Upper lobe of left lung (tissue), 6 donors: Measurements from ENCODE around the gene KIAA1755. TPM values are rescaled to one million over a fixed set of nuclear protein-coding genes. Genes with fewer than 3 reads are reported as not detected.

ENCODE experiments used
- ATAC-seq, 2 donors: fragments of 200-7000 bp; cut with Tn5 transposase; one replicate each; pipeline ENCODE4 v1.9.1; 2022; ENCODE audit warnings: mild to moderate bottlenecking in 2 of 2, moderate library complexity in 2 of 2; ENCODE audit not compliant: low FRiP score in 2 of 2
- DNase-seq, 2 donors: peaks; one replicate each; pipeline ENCODE4 v3.0.0-alpha.2; 2019 to 2020
- H3K27ac ChIP-seq, 4 donors: fragments of 200-600 bp; sonication (generic); one replicate each; pipeline ENCODE4 v1.5.1; 2016 to 2019
- H3K27me3 ChIP-seq, 4 donors: fragments of 200-600 bp; sonication (generic); one replicate each; pipeline ENCODE4 v1.5.1; 2017 to 2019
- H3K36me3 ChIP-seq, 4 donors: fragments of 200-600 bp; sonication (generic); one replicate each; pipeline ENCODE4 v1.5.1; 2016 to 2019
- H3K4me1 ChIP-seq, 4 donors: fragments of 200-600 bp; sonication (generic); one replicate each; pipeline ENCODE4 v1.5.1; 2018 to 2019
- H3K4me3 ChIP-seq, 4 donors: fragments of 200-600 bp; sonication (generic); one replicate each; pipeline ENCODE4 v1.5.1; 2017 to 2019; ENCODE audit warnings: mild to moderate bottlenecking in 2 of 4, moderate library complexity in 1 of 4
- H3K9me3 ChIP-seq, 4 donors: fragments of 200-600 bp; sonication (generic); one replicate each; pipeline ENCODE4 v1.5.1; 2018 to 2019
- EP300 ChIP-seq, 4 donors: sonication (generic); formaldehyde crosslinking; IDR thresholded peaks; one replicate each; pipeline ENCODE4 v1.5.1; 2017; ENCODE audit warnings: antibody characterized with exemption in 4 of 4, control low read depth in 2 of 4
- POLR2A ChIP-seq, 4 donors: fragments of 450-650 bp; IDR thresholded peaks; one replicate each; pipeline ENCODE4 v1.5.1; 2016 to 2017; ENCODE audit warnings: antibody characterized with exemption in 4 of 4, mild to moderate bottlenecking in 2 of 4
- POLR2AphosphoS5 ChIP-seq, 2 donors: sonication (generic); formaldehyde crosslinking; IDR thresholded peaks; one replicate each; pipeline ENCODE4 v1.5.1; 2017; ENCODE audit warnings: antibody characterized with exemption in 2 of 2
- WGBS, 2 donors: methylation state at CpG; one replicate each; pipeline ENCODE4 v1.1.5; 2017 to 2018; 5-methylcytosine and 5-hydroxymethylcytosine counted together
- total RNA-seq, 6 donors: library from RNA; depleted of rRNA in 4 of 6; stranded (reverse); fragments of >200 nt in 4 of 6; gene quantifications; one replicate each; pipeline versions ENCODE4 v1.1.0 to v1.2.1, GENCODE V29; 2016 to 2021
- TF ChIP-seq, protein P1 (sequence below), 6 experiments: fragments of 450-650 bp in 4 of 6; fragments of 200-600 bp in 2 of 6; sonication (generic) in 2 of 6; IDR thresholded peaks; one replicate each; pipeline ENCODE4 v1.5.1; 2016 to 2019; ENCODE audit warnings: antibody characterized with exemption in 6 of 6
- donor health status: DM: no; HTN: no; CAD: no; lungs with moderate emphysema.
- donor health status: DM: no; HTN: yes; CAD: no; lungs with severe emphysema.

Gene KIAA1755
- total RNA-seq, 6 donors from 2014 or later = 0.15 to 3.1 (median 1.4) TPM

DNA sequence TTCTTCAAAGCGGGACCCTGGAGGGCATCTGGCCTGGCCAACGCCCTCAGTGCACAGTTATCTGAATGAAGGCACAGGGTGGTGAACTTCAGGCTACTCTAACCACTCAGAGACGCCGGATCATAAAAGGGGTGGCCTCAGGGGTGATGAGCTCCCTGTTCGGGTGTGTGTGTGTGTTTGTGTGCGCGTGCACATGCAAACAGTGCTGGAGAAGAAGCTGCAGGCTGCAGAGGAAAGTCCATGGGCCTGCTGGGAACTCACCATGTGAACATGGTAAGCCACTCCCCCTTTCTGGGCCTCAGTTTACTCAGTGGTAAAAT lies 42.0 kb downstream of the KIAA1755 start:
- ATAC-seq (no peak), DNase-seq (no peak)
- 92 to 95% methylated on average over 6 to 7 of the region's 7 CpGs for WGBS, 2 donors
- Histone ChIP-seq H3K4me3 (no peak overlapping the region), H3K36me3 (no peaks in the 10 kb centered on the region), H3K27me3 (no peaks in the 10 kb centered on the region), H3K4me1 (peaks cover 4 to 7% (median 5%) of the 10 kb centered on the region in 4 donors), H3K27ac (no peak overlapping the region), H3K9me3 (no peaks in the 10 kb centered on the region)
- TF ChIP-seq POLR2AphosphoS5 (IDR thresholded peaks at IDR 0.05) = no peak

DNA sequence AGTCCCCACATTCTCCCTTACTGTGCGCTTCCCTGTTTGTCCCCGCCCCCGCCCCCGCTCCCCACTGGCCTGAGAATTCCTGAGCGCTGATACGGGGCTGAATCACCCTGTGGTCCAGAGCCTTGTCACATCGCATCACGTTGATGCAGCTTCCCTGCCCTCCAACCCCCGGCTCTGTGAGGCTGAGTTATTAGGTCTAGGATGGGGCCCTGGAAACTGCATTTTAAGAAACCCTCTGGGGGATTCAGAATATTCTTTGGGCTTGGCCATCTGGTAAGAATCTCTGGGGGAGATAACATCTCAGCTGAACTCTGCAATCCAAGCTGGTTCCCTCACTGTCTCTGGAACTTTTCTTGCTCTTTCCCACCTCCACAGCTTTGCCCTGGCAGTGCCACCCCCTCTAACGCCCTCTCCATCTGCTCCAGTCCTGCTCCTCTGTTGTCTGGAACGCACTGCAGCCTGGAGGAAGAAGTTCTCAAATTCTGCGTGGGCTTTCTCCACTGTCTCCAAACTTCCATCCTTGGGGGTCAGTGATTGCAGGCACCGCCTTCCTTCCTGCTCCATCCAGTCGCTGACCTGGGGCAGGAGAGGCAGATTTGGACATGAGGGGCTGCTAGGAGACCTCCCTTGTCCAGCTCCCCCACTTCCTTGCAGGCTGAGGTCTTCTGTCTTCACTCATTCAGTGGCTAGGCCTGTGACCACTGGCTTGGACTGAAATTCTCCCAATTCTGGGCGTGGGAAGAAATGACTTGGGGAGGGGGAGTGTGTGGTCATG lies 42.6 kb downstream of the KIAA1755 start:
- H3K36me3 ChIP-seq = no peaks in the 10 kb centered on the region
- H3K4me3 ChIP-seq = no peak overlapping the region
- TF ChIP-seq, protein P1, sequence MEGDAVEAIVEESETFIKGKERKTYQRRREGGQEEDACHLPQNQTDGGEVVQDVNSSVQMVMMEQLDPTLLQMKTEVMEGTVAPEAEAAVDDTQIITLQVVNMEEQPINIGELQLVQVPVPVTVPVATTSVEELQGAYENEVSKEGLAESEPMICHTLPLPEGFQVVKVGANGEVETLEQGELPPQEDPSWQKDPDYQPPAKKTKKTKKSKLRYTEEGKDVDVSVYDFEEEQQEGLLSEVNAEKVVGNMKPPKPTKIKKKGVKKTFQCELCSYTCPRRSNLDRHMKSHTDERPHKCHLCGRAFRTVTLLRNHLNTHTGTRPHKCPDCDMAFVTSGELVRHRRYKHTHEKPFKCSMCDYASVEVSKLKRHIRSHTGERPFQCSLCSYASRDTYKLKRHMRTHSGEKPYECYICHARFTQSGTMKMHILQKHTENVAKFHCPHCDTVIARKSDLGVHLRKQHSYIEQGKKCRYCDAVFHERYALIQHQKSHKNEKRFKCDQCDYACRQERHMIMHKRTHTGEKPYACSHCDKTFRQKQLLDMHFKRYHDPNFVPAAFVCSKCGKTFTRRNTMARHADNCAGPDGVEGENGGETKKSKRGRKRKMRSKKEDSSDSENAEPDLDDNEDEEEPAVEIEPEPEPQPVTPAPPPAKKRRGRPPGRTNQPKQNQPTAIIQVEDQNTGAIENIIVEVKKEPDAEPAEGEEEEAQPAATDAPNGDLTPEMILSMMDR (IDR thresholded peaks at IDR 0.05) = no peak
- TF ChIP-seq POLR2A (IDR thresholded peaks at IDR 0.05) (no peak), EP300 (IDR thresholded peaks at IDR 0.05) (no peak), POLR2AphosphoS5 (IDR thresholded peaks at IDR 0.05) (no peak)
- no peaks in the 10 kb centered on the region for H3K9me3 ChIP-seq
- H3K27ac ChIP-seq = no peak overlapping the region
- DNase-seq (no peak), ATAC-seq (peak in 1 of 2 donors; percentile 83)
- no peaks in the 10 kb centered on the region for H3K27me3 ChIP-seq
- H3K4me1 ChIP-seq = peaks cover 4 to 7% (median 5%) of the 10 kb centered on the region in 4 donors
- 73 to 74% methylated on average over 15 of the region's 15 CpGs for WGBS, 2 donors

DNA sequence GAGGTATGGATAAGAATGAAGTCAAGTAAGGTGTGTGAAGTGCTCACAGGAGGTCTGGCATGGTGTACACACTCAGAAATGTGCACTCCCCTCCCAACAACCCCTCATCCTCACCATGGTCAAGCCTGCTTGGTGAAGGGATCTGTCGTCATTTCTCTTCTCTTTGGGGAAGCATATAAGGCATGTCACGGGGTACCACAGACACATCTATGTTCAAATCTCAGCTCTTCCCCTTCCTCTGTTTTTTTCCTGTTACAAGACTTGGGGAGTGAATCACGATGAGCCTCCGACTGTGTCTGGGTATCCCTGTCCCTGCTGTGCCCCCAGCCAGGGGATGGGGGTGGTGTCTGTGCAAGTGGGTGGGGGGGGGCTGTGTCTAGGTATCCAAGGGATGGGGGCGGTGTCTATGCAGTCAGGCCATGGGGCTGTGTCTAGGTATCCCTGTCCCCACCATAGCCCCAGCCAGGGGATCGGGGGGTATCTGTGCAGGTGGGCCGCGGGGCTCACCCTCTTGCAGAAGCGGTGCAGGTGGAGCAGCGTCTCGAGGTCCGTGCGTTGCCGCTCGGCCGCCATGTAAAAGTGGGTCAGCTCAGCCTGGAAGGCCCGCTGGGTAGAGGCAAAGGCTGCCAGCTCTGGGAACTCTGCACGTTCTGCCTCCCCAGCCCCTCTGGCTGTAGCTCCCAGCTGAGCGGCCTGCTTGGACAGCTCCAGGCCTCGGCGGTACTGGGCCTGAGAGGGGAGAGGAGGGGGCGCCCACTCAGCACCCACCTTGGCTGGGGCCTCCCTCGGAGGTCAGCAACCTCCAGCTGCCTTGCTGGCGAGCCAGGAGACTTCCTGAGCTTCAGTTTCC lies 43.6 kb downstream of the KIAA1755 start:
- H3K27me3 ChIP-seq = no peaks in the 10 kb centered on the region
- no peaks in the 10 kb centered on the region for H3K9me3 ChIP-seq
- H3K36me3 ChIP-seq = no peaks in the 10 kb centered on the region
- H3K4me1 ChIP-seq = peaks cover 4 to 7% (median 5%) of the 10 kb centered on the region in 4 donors
- H3K27ac ChIP-seq = no peak overlapping the region
- H3K4me3 ChIP-seq = no peak overlapping the region
- 79 to 88% methylated on average over 9 to 23 of the region's 24 CpGs for WGBS, 2 donors
- DNase-seq (peak in 1 of 2 donors; percentile 78), ATAC-seq (no peak)
- no peak for TF ChIP-seq POLR2AphosphoS5 (IDR thresholded peaks at IDR 0.05)
- TF ChIP-seq, protein P1 (IDR thresholded peaks at IDR 0.05) = no peak
- TF ChIP-seq EP300 (IDR thresholded peaks at IDR 0.05) = no peak
- no peak for TF ChIP-seq POLR2A (IDR thresholded peaks at IDR 0.05)

DNA sequence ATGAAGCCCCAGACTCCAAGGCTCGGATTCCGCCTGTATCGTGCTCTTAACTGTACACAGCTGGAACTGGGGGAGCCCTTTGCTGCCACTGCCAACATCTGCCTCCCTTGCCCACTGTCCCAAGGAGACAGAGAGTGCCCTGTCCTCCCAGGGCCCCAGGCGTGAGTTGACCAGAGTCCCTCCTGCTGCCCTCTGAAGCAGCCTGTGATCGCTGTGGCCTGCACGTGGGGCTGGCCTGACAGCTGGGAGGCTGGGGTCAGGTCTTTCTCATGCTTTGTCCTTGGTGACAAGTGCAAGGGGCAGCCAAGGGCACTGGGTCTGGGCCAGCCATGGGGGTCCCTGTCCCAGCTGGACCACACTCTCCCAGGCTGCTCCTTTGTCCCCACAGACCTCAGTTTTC lies 44.3 kb downstream of the KIAA1755 start:
- no peak for TF ChIP-seq POLR2AphosphoS5 (IDR thresholded peaks at IDR 0.05)
- no peak for TF ChIP-seq POLR2A (IDR thresholded peaks at IDR 0.05)
- TF ChIP-seq, protein P1 (IDR thresholded peaks at IDR 0.05) = no peak
- TF ChIP-seq EP300 (IDR thresholded peaks at IDR 0.05) = no peak
- Histone ChIP-seq H3K4me3 (no peak overlapping the region), H3K9me3 (no peaks in the 10 kb centered on the region), H3K4me1 (peaks cover 4 to 5% (median 5%) of the 10 kb centered on the region in 4 donors), H3K36me3 (no peaks in the 10 kb centered on the region), H3K27ac (no peak overlapping the region), H3K27me3 (no peaks in the 10 kb centered on the region)
- ATAC-seq = no peak
- WGBS, 2 donors = 83 to 94% methylated on average over 3 to 6 of the region's 6 CpGs
- no peak for DNase-seq
